Left renal pelvis (tissue), 4 donors: ENCODE results near the gene UBA6. TPM values are rescaled to one million over a fixed set of nuclear protein-coding genes. Genes with fewer than 3 reads are reported as not detected.
"Not testable (repeated sequence)": the region's sequence is repeated elsewhere in the genome, so short reads cannot be mapped to it uniquely, and the experiment has no call there.

Source experiments
- DNase-seq, 4 donors: peaks; one replicate each; pipeline ENCODE4 v3.0.0-alpha.2; 2013; ENCODE audit warnings: low read depth in 4 of 4, low spot score in 3 of 4
- polyA plus RNA-seq, 4 donors: library from polyadenylated mRNA; unstranded; fragments of 120-200 nt; gene quantifications; one replicate each; pipeline ENCODE4 v1.2.1, GENCODE V29; 2013; ENCODE audit not compliant: insufficient read length in 4 of 4

Gene UBA6
- polyA plus RNA-seq, 4 donors = 42.4 to 65.4 (median 58.7) TPM

DNA sequence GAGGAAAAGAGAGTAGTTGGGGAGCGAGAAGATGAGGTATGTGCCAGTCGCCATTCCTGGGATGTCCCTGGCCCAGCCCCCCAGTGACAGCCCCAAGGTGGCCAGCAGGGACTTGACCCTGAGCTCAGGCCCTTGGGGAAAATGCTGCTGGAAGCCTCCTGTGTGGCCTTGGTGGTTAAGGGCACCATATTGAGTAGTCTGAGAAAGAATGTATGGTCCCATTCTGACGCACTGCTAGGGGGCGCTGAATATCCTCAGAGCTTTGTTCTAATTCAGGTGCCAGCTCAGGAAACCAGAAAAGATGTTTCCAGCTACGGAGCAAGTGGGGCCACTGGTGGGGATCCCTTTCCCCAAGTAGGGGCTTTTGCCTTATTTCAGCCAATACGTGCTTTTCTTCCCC is 14.0 kb upstream of the UBA6 start:
- no peak for DNase-seq

DNA sequence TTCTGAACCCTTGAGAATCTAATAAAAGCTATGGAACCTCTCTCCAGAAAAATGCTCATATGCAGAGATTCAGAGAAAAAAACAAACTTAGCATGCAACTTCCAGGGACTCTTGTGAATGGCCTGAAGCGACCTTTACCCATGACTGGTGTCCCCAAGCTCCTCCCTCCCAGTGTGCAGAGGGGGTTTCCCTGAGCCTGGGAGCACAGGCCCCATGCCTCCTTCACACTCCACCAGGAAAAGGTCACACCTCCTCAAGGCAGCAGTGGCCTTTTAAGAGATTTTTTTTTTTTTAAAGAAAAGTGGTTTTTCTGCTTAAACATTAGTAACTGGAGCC is 13.3 kb upstream of the UBA6 start:
- DNase-seq = no peak

DNA sequence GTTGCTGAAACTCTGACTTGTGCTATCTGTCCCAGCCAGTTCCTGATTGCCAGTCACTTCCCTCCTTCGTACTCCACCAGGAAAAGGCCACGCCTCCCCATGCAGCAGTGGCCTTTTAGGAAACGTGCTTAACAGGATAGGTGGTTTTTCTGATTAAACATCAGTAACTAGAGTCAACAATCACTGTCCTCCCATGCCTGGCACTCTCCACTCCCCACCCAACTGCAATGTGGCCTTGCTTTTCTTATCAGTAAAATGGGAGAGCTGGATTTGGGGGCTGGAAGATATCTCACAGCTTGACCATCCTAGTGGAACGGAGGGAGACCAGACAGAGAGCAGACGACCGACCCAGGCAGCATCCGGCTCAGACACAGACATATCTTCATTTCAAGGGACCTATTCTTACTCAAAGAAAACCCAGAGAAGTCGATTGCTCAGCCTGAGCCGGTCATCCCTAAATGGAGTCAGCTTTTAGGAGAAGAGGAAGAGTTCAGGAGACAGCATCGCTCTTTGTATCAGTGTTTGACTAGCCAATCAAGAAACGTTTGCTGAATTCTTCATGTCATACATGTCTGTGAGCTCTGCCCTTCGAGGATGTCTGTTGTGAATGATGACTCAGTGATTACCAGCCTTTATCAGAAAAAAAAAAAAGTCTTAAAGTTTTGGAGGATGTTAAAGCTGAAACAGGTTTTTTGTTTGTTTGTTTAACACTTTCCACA is 12.7 kb upstream of the UBA6 start:
- no peak for DNase-seq

DNA sequence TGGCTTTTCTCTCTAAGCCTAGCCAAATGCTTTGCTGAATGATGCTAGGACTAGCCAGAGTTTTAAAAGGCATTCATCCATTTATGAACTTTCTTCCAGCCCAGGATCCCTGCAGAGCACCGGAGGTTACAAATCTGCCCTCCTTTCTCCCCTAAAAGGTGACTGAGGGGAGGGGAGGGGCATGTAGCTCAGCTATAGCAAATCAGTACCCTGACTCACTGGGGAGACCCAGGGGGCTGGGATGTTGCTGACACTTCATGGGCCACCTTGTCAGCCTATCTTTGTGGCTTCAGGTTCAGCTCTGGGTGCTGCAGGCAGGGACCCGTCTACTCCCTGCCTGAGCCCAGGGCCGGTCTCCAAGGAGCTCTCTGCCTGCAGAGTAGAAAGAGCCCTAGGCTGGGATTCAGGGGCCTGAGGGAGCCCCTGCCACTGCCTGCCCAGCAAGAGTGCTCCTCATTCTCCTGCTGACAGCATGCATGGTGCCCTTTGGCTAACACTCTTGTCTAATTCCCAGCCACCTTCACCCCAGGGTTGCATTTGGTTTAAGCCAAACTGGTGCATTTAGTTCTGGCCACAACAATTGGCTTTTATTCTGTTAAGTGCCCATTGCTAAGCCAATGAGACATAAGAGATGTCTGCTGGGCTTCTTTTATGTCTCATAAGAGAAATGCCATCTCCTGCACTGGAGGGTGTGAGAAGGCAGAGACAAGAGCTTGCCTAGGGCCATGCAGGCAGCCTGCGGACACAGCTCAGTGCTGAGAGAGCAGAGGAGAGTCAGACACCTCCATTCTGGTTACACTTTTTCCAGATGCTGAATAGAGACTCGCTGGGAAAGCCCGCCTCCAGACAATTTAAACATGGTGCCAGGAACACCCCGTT is 11.9 kb upstream of the UBA6 start:
- DNase-seq = no peak

DNA sequence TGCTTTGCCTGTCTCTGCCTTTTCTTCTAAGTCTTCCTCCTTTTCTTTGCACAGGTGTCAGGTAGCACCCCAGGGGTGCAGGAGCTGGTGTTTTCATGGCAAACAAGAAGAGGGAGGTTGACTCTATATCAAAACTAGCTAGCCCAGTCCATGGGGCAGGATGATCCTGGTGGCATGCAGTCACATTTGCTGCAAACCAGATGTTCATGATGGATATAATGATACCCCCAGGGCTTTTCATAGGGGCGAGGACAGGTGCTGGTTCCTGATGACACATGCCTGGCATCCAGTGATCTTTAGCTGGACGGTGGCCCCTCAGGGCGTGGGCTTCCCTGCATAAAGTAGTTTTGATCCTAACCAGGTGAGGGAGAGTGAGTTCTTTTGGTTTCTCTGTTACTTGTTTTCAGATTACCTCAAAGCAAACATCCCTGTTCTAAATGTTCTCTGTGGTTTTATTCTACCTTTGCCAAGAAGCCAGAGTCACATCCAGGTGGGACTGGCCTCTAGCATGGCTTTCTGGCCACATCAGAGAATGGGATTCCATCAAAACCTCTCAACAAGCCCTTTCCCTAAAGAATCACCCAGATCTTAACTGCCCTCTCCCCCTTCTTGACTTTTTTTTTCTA is 11.2 kb upstream of the UBA6 start:
- DNase-seq = no peak

DNA sequence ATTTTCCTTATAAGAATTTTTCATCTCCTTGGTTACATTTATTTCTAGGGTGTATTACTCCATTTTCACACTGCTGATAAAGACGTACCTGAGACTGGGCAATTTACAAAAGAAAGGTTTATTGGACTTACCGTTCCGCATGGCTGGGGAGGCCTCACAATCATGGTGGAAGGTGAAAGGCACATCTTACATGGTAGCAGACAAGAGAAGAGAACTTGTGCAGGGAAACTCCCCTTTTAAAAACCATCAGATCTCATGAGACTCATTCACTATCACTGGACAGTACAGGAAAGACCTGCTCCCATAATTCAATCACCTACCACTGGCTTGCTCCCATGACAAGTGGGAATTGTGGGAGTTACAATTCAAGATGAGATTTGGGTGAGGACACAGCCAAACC is 5.7 kb upstream of the UBA6 start:
- not testable (repeated sequence) for DNase-seq

DNA sequence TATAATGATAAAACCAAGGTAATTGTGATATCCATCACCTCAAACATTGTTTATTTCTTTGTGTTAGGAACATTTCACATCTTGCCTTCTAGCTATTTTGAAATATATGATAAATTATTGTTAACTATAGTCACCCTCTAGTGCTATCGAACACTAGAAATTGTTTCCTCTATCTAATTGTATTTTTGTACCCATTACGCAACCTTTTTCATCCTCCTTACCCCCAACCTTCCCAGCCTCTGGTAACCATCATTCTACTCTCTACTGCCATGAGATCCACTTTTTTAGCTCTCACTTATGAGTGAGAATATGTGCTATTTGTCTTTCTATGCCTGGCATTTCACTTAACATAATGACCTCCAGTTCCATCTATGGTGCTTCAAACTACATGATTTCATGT is 3.9 kb upstream of the UBA6 start:
- no peak for DNase-seq

DNA sequence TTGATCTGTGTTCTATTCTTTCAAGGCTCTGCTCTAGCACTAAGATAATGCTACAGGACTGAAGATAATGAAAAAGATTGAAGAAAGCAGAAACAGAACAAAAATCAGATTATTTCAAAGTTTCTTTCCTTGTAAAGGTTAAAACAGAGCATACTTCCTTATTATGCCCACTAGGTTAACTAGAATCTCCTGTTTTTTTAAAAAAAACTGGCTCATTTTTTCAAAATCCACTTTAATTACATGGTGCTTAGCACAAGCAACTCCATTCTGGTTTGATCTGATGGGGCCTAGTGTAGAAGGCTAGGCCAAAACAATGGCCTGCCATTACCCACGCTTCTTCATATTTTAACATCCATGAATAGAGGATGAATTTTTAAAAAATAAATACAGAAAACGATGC is 1.2 kb upstream of the UBA6 start:
- DNase-seq = no peak

DNA sequence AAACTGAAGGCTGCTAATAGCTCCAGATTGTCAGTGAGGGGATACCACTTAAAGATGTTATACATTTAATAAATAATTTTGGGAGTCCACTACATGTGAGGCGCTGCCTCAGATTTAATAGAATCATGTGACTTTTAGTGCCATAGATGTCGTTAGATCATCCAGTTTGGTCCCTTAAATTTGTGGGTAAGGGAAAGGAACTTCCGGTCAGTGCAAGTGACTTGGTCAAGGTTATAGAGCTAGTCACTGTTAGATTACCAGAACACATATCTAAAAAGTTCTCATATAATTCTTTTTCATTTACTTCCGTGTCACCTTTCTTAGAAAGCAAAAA is 529 bp upstream of the UBA6 start:
- no peak for DNase-seq

DNA sequence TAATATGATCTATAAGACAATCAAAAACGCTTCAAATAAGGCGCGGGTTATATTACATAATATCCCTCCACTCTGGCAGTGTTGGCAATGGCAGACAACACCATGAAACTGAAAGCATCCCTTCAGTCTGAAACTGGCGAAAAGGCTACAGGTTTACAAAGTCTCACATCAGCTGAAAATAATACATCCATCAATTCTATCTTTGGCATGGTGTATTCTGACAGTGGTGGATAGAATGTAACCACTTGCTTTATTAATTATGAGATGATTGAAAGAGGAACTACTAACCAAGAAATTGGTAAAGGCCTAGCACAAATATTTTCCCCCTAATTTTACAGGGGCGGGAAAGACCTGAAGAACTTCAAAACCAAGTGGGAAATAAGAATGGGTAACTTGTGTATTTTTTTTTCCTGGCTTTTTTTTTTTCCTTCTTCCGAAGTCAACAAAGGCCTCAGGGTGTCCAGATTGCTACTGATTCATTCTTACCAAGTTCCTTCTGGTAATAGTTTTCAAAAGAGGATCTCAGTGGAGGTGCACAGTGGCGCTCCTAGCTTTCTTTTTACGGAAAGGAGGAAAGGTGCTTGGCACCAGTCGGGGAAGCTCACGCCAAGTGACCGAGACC is 728 bp downstream of the UBA6 start:
- no peak for DNase-seq

DNA sequence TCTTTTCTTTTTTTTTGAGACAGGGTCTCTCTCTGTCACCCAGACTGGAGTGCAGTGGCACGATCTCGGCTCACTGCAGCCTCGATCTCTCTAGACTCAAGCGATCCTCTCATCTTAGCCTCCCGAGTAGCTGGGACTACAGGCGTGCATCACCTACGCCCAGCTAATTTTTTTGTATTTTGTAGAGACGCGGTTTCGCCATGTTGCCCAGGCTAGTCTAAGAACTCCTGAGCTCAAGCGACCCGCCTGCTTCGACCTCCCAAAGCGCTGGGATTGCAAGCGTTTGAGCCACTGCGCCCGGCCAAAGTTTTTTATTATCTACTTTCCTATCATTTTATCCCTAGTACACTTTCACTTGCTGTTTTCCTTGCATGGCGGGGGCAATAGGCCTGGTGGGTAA is 1.4 kb downstream of the UBA6 start:
- DNase-seq = no peak

DNA sequence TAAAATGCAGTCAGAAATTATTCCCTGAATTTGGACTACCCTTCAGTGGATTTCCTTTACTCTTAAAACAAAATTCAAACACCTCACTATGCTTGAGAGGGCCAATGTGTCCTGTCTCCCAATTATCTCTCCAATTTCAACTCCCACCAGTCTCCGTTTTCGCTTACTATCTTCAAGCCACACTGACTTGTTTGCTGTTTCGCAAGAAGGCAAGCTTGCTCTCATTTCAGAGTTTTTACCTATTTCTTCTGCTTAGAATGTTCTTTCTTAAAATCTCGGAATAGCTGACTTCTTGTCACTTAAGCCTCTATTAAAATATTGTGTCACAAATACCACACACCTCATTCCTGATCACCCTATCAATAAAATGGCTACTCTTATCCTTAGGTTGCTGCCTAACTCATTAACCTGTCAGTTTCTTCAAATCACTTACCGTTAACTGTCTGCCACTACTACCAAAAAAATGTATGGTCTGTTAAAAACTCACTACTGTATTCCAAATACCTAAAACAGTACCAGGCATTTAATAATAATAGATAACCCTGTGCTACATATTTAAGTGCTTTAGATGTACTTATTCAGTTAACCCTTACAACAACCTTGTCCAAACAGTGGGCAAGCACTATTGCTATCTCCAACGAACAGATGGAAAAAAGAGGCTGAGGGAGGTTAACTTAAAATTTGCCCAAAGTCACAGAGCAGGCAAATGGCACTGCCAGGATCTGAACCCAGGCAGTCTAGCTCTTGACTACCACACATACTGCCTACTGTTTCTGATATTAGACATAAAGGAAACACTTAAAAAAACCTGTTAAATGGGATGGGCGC is 2.9 kb downstream of the UBA6 start:
- DNase-seq = no peak

DNA sequence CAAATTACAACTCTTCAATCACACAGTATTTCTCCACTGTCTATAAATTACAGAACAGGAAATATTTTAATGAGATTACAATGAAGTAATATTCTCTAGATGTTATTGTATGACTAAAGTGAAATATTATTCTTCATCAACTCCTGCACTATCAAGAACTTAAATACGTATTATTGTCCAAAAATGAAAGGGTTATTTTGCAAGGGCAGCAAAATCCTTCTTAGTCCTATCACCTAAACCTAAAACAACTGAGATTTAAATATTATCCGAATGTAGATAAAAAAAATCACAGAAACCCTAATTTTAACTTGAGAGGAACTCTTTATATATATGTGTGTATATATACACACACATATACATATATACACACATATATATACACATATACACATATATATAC is 4.9 kb downstream of the UBA6 start:
- no peak for DNase-seq

DNA sequence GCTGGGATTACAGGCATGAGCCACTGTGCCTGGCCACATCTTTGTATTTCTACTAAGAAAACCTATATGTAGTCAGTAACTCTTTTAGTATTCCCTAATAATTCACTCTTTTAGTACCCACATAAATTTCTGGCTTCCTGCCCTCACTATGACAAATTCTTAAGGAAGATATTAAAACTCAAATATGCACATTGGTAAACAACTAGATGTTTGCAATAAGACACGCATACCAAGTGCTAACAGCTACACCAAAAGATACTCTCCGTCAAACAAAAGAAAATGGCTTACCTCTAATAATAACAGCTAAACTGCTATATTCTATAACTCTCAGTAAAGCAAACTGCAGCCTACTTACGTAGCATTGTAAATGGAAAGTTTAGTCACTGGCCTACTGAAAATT is 6.3 kb downstream of the UBA6 start:
- no peak for DNase-seq

DNA sequence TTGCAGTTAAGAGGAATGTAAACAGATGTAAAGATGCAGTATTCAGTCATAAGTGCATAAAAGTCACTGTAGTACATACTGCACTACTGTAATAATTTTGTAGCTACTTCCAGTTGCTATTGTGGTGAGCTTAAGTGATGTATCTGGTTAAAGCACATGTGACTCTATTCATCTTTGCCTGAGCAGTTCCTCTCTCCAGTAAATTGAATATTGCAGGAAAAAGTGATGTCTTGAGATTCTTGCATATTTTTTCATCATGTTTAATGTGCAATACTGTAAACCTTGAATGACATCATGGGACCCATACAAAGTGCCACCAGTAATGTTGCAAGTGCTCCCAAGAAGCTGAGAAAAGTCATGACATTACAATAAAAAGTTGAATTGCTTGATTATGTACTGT is 9.6 kb downstream of the UBA6 start:
- DNase-seq = no peak

DNA sequence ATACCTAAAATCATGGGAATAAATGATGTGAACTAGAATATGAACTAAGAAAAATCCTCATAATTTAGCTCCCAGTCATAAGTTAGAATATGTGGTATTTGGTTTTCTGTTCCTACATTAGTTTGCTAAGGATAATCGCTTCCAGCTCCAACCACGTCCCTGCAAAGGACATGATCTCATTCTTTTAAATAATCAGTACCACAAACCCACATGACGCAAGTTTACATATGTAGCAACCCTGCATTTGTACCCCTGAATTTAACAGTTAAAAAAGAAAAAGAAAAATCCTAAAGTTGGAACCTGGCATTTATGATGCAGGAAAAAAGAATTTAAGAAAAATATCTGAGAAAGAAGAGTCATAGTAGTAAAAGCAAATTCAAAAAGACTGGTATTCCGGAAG is 13.3 kb downstream of the UBA6 start:
- no peak for DNase-seq

DNA sequence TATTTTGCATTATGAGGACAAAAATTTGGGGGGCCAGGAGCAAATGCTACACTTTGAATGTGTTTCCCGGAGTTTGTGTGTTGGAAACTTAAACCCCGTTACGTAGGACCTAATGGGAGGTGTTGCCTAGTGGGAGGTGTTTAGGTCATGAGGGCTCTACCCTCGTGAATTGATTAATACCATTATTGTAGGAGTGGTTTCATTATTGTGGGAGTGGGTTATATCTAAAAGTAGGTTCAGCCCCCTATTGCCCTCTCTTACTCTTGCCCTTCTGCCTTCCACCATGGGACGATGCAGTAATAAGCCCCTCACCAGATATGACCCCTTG is 15.5 kb downstream of the UBA6 start:
- DNase-seq = no peak

DNA sequence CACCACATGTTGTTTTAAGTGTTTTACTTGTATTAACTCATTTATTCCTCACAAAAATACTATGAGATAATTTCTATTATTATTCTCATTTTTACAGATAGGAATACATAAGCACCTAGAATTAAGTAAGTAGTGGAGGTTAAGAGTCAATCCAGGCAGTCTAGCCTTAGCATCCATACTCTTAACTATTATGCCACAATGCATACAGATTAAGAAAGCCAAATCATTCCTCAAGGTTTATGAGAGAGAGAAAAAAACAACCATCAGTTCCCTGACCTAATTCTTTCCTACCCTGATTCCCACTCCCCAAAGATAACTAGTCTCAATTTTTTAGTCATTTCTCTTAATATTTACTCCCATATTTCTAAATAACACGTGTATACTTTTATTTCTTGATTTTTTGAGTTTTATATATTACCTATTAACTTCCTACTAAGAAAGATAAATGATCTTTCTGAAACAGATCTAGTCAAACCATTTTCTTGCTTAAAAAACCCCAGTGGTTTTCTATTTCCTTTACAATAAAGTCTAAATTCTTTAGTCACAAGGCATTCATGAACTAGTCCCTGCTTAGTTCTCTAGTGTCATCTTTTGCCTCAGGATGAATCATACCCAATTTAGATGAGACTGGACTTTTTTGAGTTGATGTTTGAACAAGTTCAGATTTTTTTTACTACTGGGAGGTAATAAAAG is 16.0 kb downstream of the UBA6 start:
- no peak for DNase-seq

DNA sequence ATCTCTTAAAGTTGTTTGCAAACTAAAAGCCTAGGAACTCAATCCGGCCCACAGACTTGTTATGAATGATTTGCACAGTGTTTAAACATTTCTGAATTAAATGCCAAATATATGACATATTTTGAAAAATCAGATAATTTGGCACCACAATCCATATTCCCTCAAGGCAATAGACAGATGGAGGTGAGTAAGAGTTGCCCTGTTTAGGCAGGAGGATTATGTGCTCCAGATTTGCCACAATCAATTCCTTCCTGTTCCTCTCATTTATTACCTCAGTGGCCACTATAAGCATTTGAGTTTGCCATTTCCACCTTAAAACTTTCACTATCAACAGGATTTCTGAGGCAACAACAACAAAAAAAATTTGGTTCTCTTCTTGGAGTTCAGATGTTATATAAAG is 18.7 kb downstream of the UBA6 start:
- no peak for DNase-seq

DNA sequence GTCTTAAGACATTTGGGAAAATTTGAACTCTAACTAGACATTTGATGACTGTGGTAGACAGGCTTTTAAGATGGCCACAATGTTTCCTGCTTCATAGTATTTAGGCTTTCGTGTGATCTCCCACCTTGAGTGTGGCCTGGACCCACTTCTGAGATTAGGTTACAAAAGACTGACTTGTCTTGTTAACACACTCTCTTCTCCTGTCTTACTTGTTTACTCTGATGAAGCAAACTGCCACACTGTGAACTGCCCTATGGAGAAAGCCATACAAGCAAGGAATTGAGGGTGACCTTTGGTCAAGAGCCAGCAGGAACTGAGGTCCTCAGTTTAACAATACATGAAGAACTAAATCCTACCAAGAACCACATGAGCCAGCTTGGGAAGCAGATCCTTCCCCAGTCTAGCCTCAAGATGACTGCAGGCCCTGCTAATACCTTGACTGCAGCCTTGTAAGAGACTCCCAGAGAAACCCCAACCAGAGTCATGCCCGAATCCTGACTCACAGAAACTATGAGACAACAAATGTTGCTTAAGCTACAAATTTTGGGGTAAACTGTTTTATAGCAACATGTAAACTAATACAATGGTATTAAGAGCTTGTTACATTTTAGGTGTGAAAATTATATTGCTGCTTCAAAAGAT is 20.3 kb downstream of the UBA6 start:
- no peak for DNase-seq
